CD4-positive, alpha-beta T cell treated with Interleukin-12 subunit alpha and Interleukin-12 subunit beta, for 1 hour (primary cell): ENCODE data around the gene ZNF672.
"Not testable (repeated sequence)": the region's sequence is repeated elsewhere in the genome, so short reads cannot be mapped to it uniquely, and the experiment has no call there.

Experiments
- DNase-seq: peaks from one replicate; pipeline ENCODE4 v3.0.0-alpha.2; 2020

ZNF672 gene

DNA sequence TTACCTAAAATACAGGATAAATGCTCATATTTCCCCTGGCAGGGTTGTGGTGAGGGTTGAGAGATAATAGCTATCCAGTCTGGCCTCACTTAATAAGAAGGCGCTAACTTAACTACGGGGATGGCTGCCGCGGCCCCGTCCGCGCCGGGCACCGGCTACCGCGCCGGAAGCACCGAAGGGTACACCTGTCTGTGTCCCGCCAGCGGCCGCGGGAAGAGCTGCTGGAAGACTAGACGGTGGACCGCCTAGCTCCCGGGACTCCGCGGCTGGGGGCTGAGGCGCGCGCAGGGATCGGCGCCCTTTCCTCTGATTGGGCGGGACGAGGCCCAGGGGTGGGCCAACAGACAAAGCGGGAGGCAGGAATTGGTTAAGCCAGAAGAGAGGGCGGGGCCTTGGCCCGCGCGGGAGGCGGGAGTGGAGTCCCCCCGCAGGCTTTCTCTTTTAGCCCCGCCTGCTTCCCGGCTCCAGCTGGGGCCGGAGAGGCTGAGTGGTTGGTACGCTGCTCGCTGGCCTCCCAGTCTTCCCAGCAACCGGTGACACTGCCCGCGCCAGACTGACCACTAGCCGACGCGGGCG, at the start of gene ZNF672:
TSS of gene ZNF672 (plus strand) at position 444 of the 576 bp plus-strand sequence. CDS start 9,051 bp downstream, outside the sequence.
- DNase-seq = peak; percentile 95

DNA sequence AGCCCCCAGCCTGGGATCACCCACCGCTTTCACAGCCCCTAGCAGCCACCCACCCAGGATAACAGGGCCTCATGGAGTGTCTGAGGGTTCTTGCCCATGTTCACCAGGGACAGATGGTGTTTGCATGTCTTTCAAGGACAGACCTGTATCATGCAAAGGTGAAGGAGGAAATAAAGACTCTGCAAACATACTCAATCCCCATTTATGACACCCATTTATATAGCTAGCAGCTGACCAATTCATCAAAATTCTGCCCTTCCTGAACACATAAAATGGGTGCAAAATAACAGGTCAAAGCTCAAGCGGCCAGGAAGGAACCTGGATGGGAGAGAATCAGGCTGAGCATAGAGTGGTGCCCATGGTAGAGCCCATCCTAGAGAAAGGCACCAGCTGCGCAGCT, 49.7 kb upstream of the ZNF672 start:
- DNase-seq = no peak

DNA sequence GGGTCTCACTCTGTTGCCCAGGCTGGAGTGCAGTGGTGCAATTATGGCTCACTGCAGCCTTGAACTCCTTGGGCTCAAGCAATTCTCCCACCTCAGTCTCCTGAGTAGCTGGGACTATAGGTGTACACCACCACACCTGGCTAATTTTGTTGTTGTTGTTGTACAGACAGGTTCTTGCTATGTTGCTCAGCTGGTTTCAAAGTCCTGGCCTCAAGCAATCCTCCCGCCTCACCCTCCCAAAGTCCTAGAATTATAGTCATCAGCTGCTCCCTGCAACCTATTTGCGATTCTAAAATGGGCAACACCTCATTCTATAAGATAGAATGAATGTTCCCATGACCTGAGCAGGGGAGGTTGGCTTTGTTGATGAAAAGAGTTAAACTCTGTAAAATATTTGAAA, 48.7 kb upstream of the ZNF672 start:
- not testable (repeated sequence) for DNase-seq

GRCh38 chr1:248790456-248790855, 47.6 kb upstream of the ZNF672 start:
- DNase-seq = no peak

GRCh38 chr1:248791010-248791409, 47.0 kb upstream of the ZNF672 start:
- no peak for DNase-seq

- no peak for DNase-seq
These were observed 45.7 kb upstream of the ZNF672 start for GRCh38 chr1:248792342-248792741.

DNA sequence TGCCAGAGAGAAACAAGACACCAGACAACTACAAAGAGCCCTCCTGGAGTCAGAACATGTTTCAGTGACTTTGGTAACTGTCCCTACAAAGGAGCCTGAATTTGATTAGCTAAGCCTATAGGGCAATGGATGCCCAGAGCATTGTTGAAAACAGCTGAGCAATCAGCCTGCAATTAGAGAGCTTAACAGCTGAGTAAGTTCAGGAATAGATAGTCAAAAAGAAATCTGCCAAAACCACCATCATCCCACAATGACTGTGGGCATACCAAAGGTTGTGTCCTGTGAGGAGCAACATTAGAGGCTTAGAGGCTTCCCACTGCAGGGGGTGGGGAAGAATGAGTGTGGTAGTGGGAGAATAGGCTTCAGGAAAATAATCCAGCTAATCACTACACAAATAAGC, 44.4 kb upstream of the ZNF672 start:
- DNase-seq = no peak

- DNase-seq = not testable (repeated sequence)
These were observed 43.4 kb upstream of the ZNF672 start for GRCh38 chr1:248794663-248795062.

GRCh38 chr1:248798791-248799190, 39.2 kb upstream of the ZNF672 start:
- DNase-seq = no peak

GRCh38 chr1:248800459-248800858, 37.6 kb upstream of the ZNF672 start:
- DNase-seq = no peak

DNA sequence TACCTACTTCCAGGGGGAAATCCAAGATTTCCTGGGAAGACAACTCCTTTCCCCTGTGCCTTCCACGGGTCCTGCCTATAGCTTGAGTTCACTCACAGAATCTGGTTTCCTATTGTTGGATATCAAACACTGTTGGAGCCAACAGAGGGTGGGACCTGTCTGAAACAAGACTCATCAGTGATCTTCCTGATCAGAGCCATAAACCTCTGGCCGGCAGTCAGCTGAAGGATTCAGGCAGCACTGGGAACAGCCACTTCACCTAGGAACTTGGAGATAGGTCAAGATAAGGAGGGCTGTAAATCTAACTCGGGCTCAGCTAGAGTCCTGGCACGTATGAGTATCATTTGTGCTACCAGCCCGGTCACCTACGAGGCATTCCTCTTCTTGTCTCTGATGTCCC, 35.6 kb upstream of the ZNF672 start:
- DNase-seq = no peak

DNA sequence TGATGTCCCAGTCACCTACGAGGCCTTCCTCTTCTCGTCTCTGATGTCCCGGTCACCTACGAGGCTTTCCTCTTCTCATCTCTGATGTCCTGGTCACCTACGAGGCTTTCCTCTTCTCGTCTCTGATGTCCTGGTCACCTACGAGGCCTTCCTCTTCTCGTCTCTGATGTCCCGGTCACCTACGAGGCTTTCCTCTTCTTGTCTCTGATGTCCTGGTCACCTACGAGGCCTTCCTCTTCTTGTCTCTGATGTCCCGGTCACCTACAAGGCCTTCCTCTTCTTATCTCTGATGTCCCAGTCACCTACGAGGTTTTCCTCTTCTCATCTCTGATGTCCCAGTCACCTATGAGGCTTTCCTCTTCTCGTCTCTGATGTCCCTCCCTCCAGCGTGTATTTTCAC, 34.5 kb upstream of the ZNF672 start:
- DNase-seq = not testable (repeated sequence)

GRCh38 chr1:248804771-248805681, 33.0 kb upstream of the ZNF672 start:
- no peak for DNase-seq

GRCh38 chr1:248805876-248806275, 32.1 kb upstream of the ZNF672 start:
- no peak for DNase-seq

DNA sequence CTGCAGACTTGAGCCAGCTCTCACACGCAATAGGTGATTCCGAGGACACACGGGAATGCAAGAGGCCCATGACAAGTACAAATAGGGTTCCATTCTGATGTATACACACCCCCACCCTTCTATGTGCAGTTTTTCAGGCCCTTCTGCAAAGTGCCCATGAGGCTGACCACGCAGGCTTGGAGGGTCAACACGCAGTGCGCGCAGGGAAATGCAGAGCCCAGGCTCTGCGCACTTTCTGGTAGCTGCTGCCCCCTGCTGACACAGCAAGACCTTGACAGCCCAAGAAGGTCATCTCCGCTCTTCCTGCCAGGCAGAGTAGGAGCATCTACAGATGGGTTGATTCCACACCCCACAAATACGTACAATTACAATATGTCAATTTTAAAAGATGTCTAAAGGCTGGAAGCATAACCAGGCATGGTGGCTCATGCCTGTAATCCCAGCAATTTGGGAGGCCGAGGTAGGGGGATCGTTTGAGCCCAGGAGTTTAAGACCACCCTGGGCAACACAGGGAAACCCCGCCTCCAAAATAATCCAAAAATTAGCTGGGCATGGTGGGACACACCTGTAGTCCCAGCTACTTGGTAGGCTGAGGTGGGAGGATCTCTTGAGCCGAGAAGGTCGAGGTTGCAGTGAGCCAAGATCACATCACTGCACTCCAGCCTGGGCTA, 30.8 kb upstream of the ZNF672 start:
- peak; percentile 55 for DNase-seq

GRCh38 chr1:248808876-248809275, 29.1 kb upstream of the ZNF672 start:
- DNase-seq = no peak

GRCh38 chr1:248810000-248810726, 27.9 kb upstream of the ZNF672 start:
- DNase-seq = no peak

DNA sequence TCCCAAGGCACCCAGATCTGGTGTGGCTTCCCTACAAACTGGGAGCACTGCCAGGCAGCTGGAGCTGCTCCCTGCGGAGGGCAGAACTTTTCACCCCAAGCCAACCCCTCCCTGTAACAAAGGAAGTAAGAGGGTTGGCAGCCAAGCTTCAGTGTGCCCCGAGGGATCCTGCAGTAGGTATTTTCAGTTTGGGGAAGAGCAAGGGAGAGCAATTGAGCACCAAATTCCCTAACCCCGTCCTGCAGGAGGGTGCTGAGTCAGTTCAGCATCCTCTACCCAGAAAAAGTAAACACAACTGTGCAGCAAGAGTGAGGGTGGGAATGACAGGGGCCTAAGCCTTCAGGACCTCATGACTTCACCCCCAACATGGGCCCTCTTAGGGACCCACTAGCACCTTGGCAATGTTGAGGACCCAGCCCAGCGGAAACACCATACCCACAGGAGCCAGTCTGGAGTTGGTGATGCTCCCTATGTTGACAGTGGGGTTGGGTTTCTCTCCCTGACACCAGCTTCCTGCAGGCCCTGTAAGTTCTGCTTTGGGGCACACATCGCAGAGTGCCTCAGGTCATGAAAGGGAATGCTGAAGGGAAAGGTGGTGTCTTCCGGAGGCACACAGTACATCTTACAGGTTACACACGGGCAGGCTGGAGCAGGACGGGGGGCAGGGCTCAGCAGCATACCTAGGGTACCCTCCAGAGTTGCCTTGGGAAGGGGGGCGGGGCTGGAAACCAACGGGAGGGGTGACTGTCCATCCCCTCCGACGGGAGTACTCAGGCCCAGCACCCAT, 27.1 kb upstream of the ZNF672 start:
- DNase-seq = no peak

GRCh38 chr1:248811514-248812490, 26.2 kb upstream of the ZNF672 start:
- no peak for DNase-seq

GRCh38 chr1:248812736-248813425, 25.1 kb upstream of the ZNF672 start:
- no peak for DNase-seq
